Umbilical cord (tissue), 2 donors: Measurements from ENCODE around the gene PRDM8. TPM values are rescaled to one million over a fixed set of nuclear protein-coding genes. Genes with fewer than 3 reads are reported as not detected.

Experiments
- DNase-seq: peaks from one replicate; pipeline ENCODE4 v3.0.0-alpha.2; 2015; ENCODE audit warnings: low spot score
- total RNA-seq: library from RNA; depleted of rRNA; stranded (reverse); fragments of >200 nt; gene quantifications from one replicate; pipeline ENCODE4 v1.2.3, GENCODE V29; 2014; ENCODE audit warnings: low replicate concordance; ENCODE audit not compliant: insufficient read depth

PRDM8 gene
- total RNA-seq, 1 donor from 2014 or later, result 0.48 TPM

DNA sequence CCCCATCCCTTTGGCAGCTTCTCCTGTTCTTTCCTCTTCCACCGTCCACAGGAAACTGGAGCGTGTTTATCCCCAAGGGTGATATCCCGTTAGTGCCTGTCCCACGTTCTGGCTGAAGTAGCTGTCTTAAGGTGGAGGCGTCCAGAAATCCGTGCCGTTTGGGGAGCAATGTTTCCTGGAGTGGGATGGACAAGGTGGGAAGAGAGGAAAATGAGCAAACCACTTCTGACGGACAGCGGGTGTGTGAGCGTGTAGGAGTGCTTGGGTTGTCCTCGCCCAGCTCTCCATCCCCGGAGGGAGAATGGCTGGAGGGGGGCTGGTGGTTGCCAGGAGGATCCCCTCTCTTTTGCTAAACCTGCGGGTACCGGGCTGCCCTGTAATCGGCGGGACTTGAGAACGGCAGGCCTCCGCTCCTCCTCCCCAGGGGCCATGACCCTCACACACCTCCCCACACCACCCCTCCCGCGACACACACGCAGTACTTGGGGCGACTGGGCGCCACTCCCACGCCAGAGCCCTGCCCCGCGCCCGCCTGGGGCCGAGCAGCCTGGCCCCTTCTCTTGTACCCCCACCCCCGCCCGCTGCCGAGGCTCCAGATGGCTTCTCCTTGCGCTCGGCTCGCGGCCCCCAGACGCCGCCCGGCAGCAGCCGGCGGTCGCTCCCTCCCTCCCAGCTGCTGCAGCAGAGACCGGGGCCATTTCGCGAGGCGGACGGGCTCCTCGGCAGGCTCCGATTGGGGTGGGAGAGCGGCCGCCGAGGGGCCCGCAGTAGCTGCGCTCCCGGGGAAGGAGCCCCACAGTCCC is 13.9 kb upstream of the PRDM8 start:
- DNase-seq, result peak; percentile 24

DNA sequence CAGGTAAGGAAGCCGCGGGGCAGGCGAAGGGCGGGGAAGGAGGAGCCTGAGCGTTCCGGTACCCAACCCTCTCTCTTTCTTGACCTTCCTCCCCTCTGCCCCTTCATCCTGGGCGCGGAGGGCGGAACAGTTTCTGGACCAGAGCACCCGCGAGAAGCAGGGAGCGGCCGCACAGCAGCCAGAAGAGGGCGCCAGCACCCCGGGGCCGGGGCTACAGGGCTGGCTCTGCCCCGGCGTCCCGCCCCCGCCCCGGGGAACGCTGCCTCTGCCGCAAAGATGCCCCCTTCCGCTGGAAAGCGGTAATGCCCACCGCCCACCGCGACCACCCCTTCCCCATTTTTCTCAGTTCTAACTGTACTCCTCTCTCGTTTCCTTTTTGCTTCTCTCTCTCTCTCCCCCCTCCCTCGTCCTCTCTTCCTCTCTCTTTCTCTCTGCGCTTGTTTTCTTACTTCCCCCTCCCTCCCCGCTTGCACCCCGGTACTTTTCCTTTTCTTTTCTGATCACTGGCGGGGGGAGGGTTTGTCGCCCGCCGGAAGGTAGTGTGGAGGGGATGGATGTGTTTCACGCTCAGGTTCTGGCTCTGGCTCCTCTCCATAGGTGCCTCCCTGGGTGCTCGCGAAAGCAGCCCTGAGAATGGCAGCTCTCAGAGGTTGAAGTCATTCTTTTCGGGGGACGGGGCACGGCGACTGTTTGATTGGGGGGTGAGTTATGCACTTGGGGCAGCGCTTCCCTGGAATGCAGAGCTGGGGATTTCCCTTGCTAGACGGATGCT is 13.1 kb upstream of the PRDM8 start:
- peak; percentile 42 for DNase-seq

DNA sequence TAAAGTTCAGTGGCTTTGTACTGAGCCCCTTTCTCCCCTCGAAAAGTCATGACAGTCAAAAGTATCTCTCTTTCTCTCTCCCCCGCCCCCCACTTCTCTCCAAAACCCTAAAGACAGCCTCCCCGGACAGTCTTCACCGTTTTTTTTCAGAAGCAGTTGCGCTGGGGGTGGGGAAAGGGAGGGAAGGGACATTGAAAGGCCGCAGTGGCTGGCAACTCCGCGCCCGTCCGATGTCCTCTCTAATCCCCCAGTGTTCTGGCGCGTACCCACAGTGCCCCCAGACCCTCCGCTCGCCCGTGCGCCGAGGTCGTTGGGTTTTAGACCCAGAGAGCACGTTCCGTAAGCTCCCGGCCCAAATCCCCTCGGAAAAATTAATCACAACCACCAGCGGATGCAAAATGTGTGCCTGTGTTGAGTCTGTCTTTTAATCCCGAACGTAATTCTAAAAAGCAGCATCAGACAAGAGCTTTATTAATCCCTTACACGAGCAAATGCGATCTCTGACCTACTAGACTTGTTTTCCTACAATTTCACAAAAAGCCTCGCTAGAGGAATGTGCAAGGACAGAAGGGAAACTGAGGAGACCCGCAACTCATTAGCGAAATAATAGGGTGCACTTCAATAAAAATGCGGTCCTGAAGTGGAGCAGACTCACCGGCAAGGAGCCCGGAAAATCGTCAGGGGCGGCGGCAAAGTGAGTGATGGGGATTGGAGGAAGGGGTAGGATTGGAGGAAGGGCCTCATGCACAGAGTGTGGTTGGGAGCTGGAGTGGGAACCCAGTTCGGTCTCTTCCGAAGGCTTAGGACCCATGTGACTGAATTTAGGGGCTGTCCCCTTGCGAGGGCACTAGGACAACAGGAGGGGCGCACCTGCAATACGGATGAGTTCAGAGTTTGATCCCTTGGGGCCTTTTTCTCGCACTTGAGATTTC is 12.2 kb upstream of the PRDM8 start:
- DNase-seq, result no peak

DNA sequence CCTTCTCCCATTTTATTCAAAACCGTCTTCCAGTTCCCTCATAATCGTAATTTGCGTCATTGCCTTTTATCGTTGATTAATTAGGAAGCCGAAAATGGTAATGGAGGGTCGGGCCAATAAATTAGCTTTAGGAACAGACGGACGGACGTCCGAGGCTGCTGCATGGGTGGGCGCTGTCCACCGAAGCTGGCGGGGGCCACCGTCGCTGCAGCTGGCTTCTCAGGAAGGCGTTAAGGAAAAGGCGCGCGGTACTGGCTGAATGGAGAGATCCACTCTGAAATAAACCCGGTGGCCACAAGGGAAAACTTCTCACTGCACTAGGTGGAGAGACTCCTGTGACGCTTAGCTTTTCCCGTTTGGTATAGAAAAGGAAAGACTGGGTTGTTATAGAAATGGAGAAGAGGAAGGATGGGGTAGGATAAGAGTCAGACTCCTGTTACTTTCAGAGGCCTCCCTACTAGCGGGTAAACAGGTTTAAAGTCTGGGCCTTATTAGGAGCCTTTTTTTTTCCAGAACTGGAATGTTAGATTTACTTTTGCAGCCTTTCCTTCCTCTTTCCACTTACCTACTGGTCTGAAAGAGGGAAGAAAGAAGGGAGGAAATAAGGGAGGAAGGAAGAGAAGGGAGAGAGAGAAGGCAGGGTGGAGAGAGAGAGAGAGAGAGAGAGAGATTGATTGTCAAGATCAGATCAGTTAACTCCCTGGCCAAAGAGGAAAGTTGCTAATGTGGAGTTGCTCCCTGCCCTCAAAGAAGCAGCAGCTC is 11.3 kb upstream of the PRDM8 start:
- no peak for DNase-seq

DNA sequence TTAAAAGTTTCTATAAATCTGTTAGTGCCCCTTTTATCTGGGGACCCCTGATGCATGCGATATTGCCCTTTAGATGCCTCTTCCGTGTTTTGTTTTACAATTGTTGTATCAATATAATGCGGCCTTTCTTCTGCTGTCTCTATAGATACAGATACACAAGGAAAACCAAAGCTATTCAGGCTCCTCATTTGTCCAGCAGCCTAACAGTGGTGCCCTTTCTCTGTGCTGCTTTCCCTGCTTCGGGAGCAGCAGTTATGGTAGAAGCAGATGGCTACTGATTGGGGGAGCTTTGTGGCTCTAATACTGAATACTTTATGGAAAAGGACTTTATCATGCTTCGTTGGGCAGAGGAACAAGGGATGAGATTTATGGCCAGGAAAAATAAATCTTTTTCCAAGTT is 10.6 kb upstream of the PRDM8 start:
- DNase-seq, result no peak

DNA sequence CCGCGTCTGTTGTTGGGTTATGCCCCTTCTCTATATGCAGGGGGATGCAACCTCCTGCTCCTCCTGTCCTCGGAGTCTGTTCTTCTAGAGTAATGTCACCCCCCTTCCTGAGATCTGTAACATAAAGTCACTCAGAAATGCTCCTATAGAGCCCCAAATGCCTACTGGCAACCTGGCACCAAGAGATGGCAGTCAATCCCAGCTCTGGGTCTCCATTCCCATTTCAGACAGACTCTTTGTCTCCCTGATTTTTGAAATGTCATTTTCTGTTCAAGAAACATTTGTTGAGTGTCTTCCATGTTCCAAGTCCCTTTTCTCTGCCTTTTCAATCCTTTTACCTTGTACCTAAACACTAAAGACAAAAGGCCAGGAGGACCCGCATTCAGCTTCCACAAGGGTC is 9.6 kb upstream of the PRDM8 start:
- DNase-seq, result no peak

DNA sequence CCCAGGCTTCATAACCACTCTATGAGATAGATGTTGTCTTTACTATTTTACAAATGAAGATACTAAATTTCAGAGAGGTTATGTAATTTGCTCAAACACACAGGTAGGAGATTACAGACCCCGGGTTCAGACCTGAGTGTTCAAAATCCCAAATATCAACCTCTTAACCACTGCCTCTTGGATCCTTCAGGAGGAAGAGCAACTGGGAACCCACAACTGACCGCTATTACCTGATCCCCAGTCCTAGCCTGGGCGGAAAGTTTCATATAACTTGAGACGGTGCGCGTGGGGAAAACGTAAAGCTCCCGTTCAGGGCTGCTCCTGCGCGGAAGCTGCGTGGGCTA is 8.9 kb upstream of the PRDM8 start:
- DNase-seq, result no peak

DNA sequence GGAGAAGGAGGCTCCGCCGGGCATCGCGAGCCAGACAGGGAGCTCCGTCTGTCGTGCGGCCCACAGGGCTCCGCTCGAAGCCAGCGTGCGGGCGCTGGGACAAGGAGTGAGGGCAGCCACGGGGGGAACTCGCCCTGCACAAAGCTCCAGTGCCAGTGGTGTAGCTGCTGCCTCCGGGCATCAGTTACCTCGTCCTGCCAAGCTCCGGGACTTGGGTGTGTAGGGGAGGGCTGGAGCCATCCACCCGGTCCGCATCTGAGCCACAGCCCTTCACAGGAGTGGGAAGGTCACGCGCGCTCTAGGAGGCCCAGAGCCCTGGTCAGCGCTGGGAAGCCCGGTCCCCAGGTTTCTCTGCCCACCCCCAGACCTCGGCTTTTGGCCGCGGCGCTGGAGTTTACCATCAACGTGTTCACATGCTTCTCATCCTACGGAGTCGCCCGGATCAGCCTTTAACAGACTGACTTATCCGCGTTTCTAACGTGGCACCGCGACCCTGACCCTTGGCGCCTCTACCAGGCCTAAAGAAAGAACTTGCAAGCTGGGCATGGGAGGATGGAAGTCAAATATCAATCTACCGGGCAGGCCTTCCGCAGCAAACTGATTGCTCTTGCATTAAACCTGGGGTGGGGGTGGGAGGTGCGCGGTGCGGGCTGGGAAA is 8.4 kb upstream of the PRDM8 start:
- DNase-seq, result no peak

DNA sequence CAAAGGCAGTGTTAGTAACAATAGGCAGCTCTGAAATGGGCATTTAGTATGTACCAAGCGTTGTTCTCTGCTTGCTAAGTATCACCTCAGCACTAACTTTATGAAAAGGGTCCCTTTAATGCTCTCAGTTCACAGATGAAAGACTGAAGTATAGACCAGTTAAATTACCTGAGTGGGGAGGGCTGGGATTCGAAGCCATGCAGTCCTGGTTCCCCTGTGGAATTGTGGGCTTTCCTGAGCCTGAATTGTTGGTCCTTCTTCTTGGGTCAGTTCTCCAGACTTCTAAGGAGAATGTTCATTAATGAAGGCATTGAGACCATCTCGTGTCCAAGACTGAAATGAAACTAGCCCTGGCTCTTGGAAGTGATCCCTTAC is 7.7 kb upstream of the PRDM8 start:
- DNase-seq, result no peak

DNA sequence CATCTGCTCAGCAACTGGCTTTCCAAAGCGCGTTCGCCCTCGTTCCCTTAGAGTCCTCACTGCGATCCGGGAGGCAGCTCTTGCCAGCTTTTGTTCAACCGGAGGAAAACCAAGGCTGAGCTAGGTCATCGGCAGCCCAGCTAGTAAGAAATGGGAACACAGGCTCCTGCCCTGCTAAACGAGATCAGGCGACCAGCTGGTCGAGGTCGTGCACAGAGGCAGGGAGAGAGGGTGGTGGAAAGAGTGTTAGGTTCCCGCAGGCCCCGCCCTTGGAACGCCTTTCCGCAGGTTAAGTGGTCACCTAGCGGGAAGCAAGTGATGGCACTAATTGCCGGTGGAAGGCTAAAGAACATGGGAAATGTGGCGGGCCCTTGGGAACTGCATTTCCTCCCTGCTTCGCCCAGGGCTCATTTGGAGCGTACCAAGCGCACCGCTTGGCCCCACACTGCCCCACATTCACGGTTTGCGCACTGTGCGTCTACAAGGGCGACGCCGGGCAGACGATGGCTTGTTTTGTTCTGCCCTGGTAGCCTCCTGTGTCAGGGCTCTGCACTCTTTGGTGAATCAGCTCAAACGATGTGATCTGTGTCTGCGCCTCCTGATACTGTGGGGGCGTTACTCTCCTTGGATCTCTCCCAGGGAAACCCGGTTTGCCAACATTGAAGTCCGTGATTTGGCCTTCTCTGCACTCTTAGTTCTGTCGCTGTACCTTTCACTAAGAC is 7.2 kb upstream of the PRDM8 start:
- DNase-seq, result no peak

DNA sequence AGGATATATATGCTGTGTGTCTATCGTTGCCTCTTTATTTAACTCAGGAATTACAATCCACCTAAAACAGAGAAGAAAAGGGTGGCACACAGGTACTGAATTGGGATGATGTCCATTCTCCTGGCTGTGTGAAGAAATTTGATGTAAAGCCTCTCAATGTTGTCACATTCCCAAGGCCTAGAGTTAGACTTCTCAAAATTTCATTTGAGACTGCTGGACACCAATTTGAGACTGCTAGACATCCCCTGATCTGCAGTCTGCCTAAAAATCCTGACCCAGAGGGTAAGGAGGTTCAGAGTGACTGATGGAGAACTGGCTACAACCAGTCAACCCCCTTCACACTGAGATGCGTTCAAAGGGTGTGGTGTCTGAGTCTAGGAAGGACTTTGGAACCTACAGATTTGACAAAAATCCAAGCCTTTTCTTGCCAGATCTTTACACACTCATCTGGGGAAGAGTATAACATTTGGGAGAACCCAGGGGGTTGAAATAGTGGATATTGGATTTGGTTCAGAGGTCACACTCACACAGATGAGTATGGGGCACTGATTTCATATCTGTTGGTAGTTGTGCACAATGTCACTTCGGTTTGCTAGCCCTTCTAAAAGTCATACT is 4.9 kb upstream of the PRDM8 start:
- no peak for DNase-seq

DNA sequence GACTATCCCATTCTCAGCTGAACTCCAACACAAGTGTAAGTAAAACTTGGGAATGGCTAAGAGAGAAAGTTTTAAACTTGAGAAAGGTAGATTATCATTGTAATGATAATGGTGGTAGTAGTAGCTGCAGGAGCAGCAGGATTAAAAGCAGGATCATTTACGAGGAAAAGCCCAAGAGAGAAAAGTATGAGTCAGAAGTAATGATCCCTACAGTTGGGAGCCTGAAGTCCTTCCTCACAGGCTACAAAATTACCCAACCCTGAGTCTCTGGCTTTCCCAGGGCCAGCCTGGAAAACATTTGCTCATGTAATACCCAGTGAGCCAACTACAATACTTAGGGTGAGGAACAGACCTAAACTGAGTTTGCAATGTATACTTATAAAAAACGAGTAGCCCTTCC is 4.4 kb upstream of the PRDM8 start:
- no peak for DNase-seq

DNA sequence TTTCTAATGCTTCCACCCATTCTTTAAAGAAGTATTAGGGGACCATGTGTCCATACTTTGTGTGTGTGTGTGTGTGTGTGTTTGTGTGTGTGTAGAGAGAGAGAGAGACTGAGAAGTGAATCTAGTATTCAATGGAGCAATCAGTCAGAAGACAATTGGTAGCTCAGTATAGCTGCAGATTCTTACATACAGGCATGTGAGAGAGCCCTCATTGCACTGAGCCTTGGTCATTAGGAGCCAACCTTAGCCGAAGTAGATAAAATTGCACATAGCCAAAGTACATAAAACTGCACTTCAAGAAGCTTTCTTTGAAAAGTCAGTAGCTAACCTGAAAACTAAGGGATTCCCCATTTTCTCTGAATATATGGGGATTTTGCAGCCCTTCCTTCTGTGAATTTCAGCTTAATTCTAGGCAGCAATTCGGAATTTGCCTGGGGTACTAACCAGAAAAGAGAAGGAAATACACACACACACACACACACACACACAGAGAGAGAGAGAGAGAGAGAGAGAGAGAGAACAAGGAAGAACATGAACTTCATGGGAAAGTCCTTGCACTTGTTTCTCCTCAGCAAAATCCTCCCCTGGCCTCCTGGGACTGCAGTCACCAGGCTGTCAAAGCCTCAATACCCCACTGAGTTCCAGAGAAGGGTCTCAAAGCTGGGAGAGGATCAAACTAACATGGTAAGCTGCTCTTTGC is 1.7 kb upstream of the PRDM8 start:
- DNase-seq, result no peak

DNA sequence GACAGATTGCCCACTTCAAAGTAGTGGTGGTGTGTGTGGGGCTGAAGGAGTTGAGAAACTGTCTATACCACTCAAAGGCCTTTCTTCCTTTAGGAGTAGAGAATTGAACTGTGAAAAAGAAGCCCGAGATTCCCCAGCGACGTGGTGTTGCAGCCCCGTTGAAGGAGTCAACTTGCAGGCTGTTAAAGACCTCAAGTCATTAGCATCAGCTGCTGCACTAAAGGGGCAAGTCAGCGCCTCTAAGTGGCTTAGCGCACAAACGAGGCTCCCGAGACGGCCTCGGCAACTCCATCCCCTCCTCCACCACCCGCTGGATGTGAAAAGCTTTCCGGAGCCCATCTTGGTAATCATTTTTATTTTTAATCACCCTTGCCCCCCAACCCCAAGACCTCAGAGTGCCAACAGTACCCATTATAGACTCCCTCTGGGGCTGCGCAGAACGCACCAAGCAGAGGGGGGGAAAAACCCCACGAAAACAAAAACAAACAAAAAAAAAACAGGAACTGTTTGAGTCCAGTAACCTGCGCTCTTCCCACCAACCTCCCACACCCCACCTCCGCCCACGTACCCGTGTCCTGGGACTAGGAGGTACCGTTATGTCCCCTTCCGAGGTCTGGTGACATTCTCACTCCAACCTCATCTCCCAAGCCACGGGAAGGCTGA is 913 bp upstream of the PRDM8 start:
- no peak for DNase-seq

DNA sequence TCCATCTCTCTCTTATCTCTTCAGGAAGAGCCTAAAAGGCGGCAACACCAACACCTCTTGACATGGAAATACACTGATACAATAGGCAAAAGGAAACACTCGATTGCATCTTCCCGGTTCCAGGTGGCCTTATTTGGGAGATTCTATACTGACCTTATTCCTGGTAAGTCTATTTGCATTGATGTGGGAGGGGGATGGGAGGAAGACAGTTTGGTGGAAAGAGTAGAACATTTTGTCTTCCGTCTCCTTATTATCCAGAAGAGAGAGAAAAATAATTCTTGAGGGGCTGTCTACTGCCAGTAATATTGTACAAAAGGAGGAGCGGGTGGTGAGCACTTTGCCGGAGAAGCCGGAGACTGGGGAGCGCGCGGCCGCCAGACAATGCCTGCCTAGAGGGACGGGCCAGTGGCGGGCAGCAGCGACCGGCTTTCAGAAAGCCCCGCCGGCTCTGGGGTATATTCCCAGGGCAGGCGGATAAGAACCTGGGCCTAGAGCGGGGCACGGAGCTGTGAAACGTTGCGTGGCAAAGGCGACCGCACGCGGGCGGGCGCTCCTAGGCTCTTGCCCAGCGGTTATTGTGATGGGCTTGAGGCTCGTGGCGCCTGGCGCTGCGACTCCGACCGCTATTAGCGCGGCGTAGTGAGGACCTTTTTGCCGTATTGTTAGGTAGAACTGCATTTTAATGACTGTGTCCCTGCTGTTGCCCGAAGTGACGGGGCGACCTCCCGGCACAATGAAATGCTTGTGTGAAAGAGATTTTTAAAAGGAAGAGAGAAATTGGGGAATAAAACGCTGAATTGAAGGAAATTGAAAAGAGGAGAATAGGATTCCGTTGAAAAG is 518 bp downstream of the PRDM8 start:
- DNase-seq, result no peak

DNA sequence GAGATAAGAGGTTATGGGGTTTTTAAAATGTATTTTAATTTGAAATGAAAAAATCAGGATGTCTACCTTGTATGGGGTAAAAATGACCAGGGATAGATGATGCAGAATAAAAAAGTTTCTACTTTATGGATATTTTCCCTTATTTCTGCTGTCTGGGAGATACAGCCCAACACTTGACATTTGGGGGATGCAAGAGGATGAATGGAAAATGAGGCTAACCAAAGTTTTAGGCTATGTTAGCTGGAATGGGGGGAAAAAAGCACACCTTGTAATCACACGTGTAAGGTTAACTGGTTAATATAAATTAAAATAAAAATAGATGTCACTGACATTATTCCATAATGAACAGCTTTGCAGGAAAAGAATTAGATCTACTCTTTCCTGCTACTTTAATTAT is 1.1 kb downstream of the PRDM8 start:
- no peak for DNase-seq

DNA sequence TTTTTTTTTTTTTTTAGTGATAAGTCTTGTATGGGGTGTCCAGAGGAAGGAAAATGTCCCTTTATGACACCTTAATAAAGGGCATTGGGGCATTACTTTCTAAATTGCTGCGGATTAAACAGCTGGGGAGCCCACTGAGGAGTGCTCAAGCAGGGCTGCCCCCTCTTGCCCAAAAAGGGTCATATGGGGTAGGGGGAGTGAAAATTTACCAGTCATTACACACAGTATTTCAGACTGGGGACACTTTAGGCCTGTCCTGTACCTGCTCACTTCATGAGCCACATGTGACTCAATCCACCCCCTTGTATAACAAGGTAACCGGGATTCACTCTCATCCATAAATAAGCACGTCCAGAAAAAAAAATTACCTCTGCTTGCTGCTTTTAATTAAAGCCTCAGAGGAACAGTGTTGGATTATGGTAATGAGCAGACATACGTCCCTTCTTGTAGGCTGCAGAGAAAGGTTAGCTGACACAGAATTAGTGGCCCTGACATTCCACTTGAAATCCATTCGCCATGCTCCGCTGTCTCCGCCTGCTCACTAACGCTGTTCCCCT is 1.8 kb downstream of the PRDM8 start:
- DNase-seq, result no peak
